HCT116 (cell line): ENCODE results near the gene HS6ST1. TPM values are rescaled to one million over a fixed set of nuclear protein-coding genes. Genes with fewer than 3 reads are reported as not detected.

Source experiments
- ATAC-seq: fragments of 200-7000 bp; cut with Tn5 transposase; 2 replicates; pipeline ENCODE4 v1.9.1; 2020; ENCODE audit warnings: mild to moderate bottlenecking, moderate library complexity
- BruUV-seq: library from RNA; stranded (reverse); fragments of 400-500 nt; replicated peaks from 2 replicates; lab custom pipeline; 2021; lab: Mats Ljungman, UMichigan
- CTCF ChIA-PET: fragments of 300-600 bp; sonication (Branson Sonifier 250); formaldehyde crosslinking; loops from one replicate; lab custom pipeline; 2021; ENCODE audit warnings: antibody characterized with exemption; lab: Charles Lee
- POLR2A ChIA-PET: fragments of 300-600, 350-600 bp; sonication (Branson Sonifier 250); formaldehyde crosslinking; loops from one replicate; lab custom pipeline; 2021; ENCODE audit warnings: antibody characterized with exemption; lab: Charles Lee
- RAD21 ChIA-PET, 2 experiments: fragments of 300-600 bp; sonication (Branson Sonifier 250); formaldehyde crosslinking; loops; one replicate each; lab custom pipeline; 2023; ENCODE audit warnings: low total read pairs in 2 of 2; ENCODE audit not compliant: uncharacterized antibody in 2 of 2, unreplicated experiment in 2 of 2, low non-redundant PET in 1 of 2; lab: Charles Lee
- DNase-seq: peaks from one replicate; pipeline ENCODE4 v3.0.0-alpha.2; 2010; ENCODE audit warnings: low read depth, low spot score
- H2AFZ ChIP-seq: fragments of 200-600 bp; shearing (Covaris generic), sonication (generic); 2 replicates; pipeline ENCODE4 v1.6.1; 2017; ENCODE audit warnings: low read depth, mixed run types, mixed read lengths, antibody characterized with exemption, low read length; ENCODE audit not compliant: poor library complexity, severe bottlenecking
- H3K27ac ChIP-seq: 2 replicates; pipeline ENCODE4 v1.5.1; 2012; ENCODE audit warnings: low read depth, low read length
- H3K27me3 ChIP-seq: fragments of 200-600 bp; sonication (generic); 2 replicates; pipeline ENCODE4 v1.6.1; 2016; ENCODE audit warnings: mixed run types, low read length, mixed read lengths; ENCODE audit not compliant: insufficient read depth
- H3K36me3 ChIP-seq, 2 experiments: fragments of 200-500 bp in 1 of 2; fragments of 200-600 bp in 1 of 2; sonication (Bioruptor generic) in 1 of 2; sonication (generic) in 1 of 2; 2 replicates each; pipeline versions ENCODE4 v1.5.1 to v1.6.1; 2014 to 2016; ENCODE audit warnings: low read length in 2 of 2, inconsistent platforms in 1 of 2, mixed read lengths in 1 of 2, mixed run types in 1 of 2; ENCODE audit not compliant: insufficient read depth in 2 of 2, control insufficient read depth in 1 of 2
- H3K4me1 ChIP-seq, 2 experiments: fragments of 200-600 bp in 1 of 2; sonication (generic) in 1 of 2; 2 replicates each; pipeline versions ENCODE4 v1.5.1 to v1.6.1; 2012 to 2017; ENCODE audit warnings: low read length in 2 of 2, inconsistent platforms in 1 of 2, mild to moderate bottlenecking in 1 of 2, mixed read lengths in 1 of 2, mixed run types in 1 of 2, moderate library complexity in 1 of 2; ENCODE audit not compliant: insufficient read depth in 2 of 2, control insufficient read depth in 1 of 2
- H3K4me2 ChIP-seq: fragments of 200-600 bp; sonication (generic); 2 replicates; pipeline ENCODE4 v1.6.1; 2017; ENCODE audit warnings: mixed run types, low read length, mixed read lengths
- H3K4me3 ChIP-seq, 2 experiments: fragments of 200-600 bp in 1 of 2; sonication (generic) in 1 of 2; replicated peaks in 1 of 2; 2 replicates each; pipeline ENCODE4 v1.5.1; 2011 to 2016; ENCODE audit warnings: low read length in 2 of 2, control low read depth in 1 of 2, low read depth in 1 of 2, mild to moderate bottlenecking in 1 of 2, mixed read lengths in 1 of 2, mixed run types in 1 of 2
- H3K79me2 ChIP-seq: fragments of 200-600 bp; sonication (generic); 2 replicates; pipeline ENCODE4 v1.6.1; 2017; ENCODE audit warnings: mild to moderate bottlenecking, mixed run types, low read length, moderate library complexity, mixed read lengths; ENCODE audit not compliant: insufficient read depth
- H3K9ac ChIP-seq: fragments of 200-600 bp; sonication (generic); 2 replicates; pipeline ENCODE4 v1.6.1; 2016; ENCODE audit warnings: low read length, mixed read lengths
- H3K9me2 ChIP-seq: fragments of 200-600 bp; sonication (generic), shearing (Covaris generic); 2 replicates; pipeline ENCODE4 v1.6.1; 2017; ENCODE audit warnings: mixed run types, mild to moderate bottlenecking, moderate library complexity; ENCODE audit not compliant: insufficient read depth
- H3K9me3 ChIP-seq, 2 experiments: fragments of 200-500 bp in 1 of 2; fragments of 200-600 bp in 1 of 2; sonication (Bioruptor generic) in 1 of 2; sonication (generic) in 1 of 2; 2 replicates each; pipeline ENCODE4 v1.6.1; 2014 to 2017; ENCODE audit warnings: low read length in 2 of 2, mixed read lengths in 2 of 2, inconsistent platforms in 1 of 2, low read depth in 1 of 2, mild to moderate bottlenecking in 1 of 2, mixed run types in 1 of 2, moderate library complexity in 1 of 2; ENCODE audit not compliant: control insufficient read depth in 1 of 2, insufficient read depth in 1 of 2
- H4K20me1 ChIP-seq: fragments of 200-600 bp; sonication (generic), shearing (Covaris generic); 2 replicates; pipeline ENCODE4 v1.6.1; 2017; ENCODE audit warnings: mixed run types, mild to moderate bottlenecking, moderate library complexity; ENCODE audit not compliant: insufficient read depth
- ATF3 ChIP-seq: IDR thresholded peaks from 2 replicates; pipeline ENCODE4 v1.6.1; 2012
- CBX3 ChIP-seq: IDR thresholded peaks from 2 replicates; pipeline ENCODE4 v1.6.1; 2012; ENCODE audit warnings: low read depth
- CEBPB ChIP-seq: IDR thresholded peaks from 2 replicates; pipeline ENCODE4 v1.6.1; 2012; ENCODE audit warnings: low read depth
- CTCF ChIP-seq, 3 experiments: fragments of 200-600 bp in 1 of 3; sonication (generic) in 1 of 3; IDR thresholded peaks in 2 of 3; conservative IDR thresholded peaks in 1 of 3; 2 replicates each; pipeline ENCODE4 v1.5.1; 2012 to 2017; ENCODE audit warnings: low read depth in 2 of 3, low read length in 2 of 3, antibody characterized with exemption in 1 of 3, borderline replicate concordance in 1 of 3, control low read depth in 1 of 3, mild to moderate bottlenecking in 1 of 3, mixed read lengths in 1 of 3, mixed run types in 1 of 3, moderate library complexity in 1 of 3; ENCODE audit not compliant: insufficient read depth in 1 of 3
- EGR1 ChIP-seq: IDR thresholded peaks from 2 replicates; pipeline ENCODE4 v1.6.1; 2012; ENCODE audit warnings: low read depth
- ELF1 ChIP-seq: IDR thresholded peaks from 2 replicates; pipeline ENCODE4 v1.6.1; 2012; ENCODE audit warnings: low read depth, borderline replicate concordance
- EZH2 ChIP-seq: fragments of 200-600 bp; sonication (generic); IDR thresholded peaks from 2 replicates; pipeline ENCODE4 v1.6.1; 2017; ENCODE audit warnings: antibody characterized with exemption, mixed run types
- EZH2phosphoT487 ChIP-seq: fragments of 200-600 bp; IDR thresholded peaks from 2 replicates; pipeline ENCODE4 v1.6.1; 2018; ENCODE audit warnings: antibody characterized with exemption, borderline replicate concordance
- FOSL1 ChIP-seq: IDR thresholded peaks from 2 replicates; pipeline ENCODE4 v1.6.1; 2012; ENCODE audit warnings: low read depth
- JUND ChIP-seq: IDR thresholded peaks from 2 replicates; pipeline ENCODE4 v1.6.1; 2012
- MAX ChIP-seq: IDR thresholded peaks from 2 replicates; pipeline ENCODE4 v1.6.1; 2012
- RAD21 ChIP-seq: IDR thresholded peaks from 2 replicates; pipeline ENCODE4 v1.6.1; 2012; ENCODE audit warnings: low read depth, mild to moderate bottlenecking
- SIN3A ChIP-seq: IDR thresholded peaks from 2 replicates; pipeline ENCODE4 v1.6.1; 2012; ENCODE audit warnings: low read depth
- SP1 ChIP-seq: IDR thresholded peaks from 2 replicates; pipeline ENCODE4 v1.6.1; 2012; ENCODE audit warnings: low read depth
- SRF ChIP-seq: IDR thresholded peaks from 2 replicates; pipeline ENCODE4 v1.6.1; 2012; ENCODE audit warnings: low read depth
- TCF7L2 ChIP-seq: IDR thresholded peaks from 2 replicates; pipeline ENCODE4 v1.7.0; 2011; ENCODE audit warnings: borderline replicate concordance, inconsistent platforms; ENCODE audit not compliant: insufficient read depth, insufficient read length; ENCODE audit errors: extremely low read depth
- YY1 ChIP-seq: IDR thresholded peaks from 2 replicates; pipeline ENCODE4 v1.6.1; 2011; ENCODE audit warnings: low read length, low read depth, moderate library complexity, mild to moderate bottlenecking; ENCODE audit not compliant: insufficient replicate concordance; ENCODE audit errors: extremely low read depth
- ZFX ChIP-seq: fragments of 450-650 bp; IDR thresholded peaks from 2 replicates; pipeline ENCODE4 v1.6.1; 2017
- ZNF274 ChIP-seq: fragments of 200-500 bp; sonication (Bioruptor generic); IDR thresholded peaks from 2 replicates; pipeline ENCODE4 v1.6.1; 2014; ENCODE audit warnings: mild to moderate bottlenecking, low read depth, low read length, inconsistent platforms
- intact Hi-C: fragments of 100-400 bp; cut with micrococcal nuclease; formaldehyde crosslinking; loops from 2 replicates; pipeline ENCODE4 v1.10.0; 2022
- total RNA-seq: library from RNA; stranded (reverse); gene quantifications from one replicate; pipeline ENCODE4 v1.2.1, GENCODE V29; 2021; ENCODE audit not compliant: unreplicated experiment
- TF ChIP-seq, protein P1 (sequence below): IDR thresholded peaks from 2 replicates; pipeline ENCODE4 v1.6.1; 2011; ENCODE audit warnings: mild to moderate bottlenecking, low read length, moderate library complexity; ENCODE audit not compliant: insufficient replicate concordance; ENCODE audit errors: extremely low read depth

HS6ST1 gene
- total RNA-seq, 1 experiment from 2014 or later = 35.0 TPM

GRCh38 chr2:128346291-128347170 is 27.9 kb upstream of the HS6ST1 start:
- H3K9me3 ChIP-seq = peaks cover 3% of the 10 kb centered on the region in 2 experiments; a peak in 1 of 4 replicates
- H3K4me2 ChIP-seq = no peak overlapping the region
- no peak overlapping the region for H3K4me3 ChIP-seq
- H3K9ac ChIP-seq = no peak overlapping the region
- TF ChIP-seq JUND (no peak), SRF (no peak), YY1 (no peak), RAD21 (no peak), SP1 (no peak), ELF1 (no peak), EGR1 (no peak), SIN3A (no peak), ZNF274 (no peak), FOSL1 (no peak), CEBPB (no peak), CTCF (IDR thresholded peaks at IDR 0.05 in 2 of 3, conservative IDR thresholded peaks at IDR 0.05 in 1 of 3; ENCODE audit: borderline replicate concordance in 1 of 3, insufficient read depth in 1 of 3, low read depth in 2 of 3, low read length in 2 of 3) (no peak), MAX (no peak), ATF3 (no peak), TCF7L2 (no peak), EZH2phosphoT487 (no peak), CBX3 (no peak), EZH2 (no peak), ZFX (no peak)
- TF ChIP-seq, protein P1, sequence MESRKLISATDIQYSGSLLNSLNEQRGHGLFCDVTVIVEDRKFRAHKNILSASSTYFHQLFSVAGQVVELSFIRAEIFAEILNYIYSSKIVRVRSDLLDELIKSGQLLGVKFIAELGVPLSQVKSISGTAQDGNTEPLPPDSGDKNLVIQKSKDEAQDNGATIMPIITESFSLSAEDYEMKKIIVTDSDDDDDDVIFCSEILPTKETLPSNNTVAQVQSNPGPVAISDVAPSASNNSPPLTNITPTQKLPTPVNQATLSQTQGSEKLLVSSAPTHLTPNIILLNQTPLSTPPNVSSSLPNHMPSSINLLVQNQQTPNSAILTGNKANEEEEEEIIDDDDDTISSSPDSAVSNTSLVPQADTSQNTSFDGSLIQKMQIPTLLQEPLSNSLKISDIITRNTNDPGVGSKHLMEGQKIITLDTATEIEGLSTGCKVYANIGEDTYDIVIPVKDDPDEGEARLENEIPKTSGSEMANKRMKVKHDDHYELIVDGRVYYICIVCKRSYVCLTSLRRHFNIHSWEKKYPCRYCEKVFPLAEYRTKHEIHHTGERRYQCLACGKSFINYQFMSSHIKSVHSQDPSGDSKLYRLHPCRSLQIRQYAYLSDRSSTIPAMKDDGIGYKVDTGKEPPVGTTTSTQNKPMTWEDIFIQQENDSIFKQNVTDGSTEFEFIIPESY = no peak
- TF ChIP-seq, all 23 proteins: peak for 0
- no peaks in the 10 kb centered on the region for H3K79me2 ChIP-seq
- H3K36me3 ChIP-seq = no peaks in the 10 kb centered on the region
- intact Hi-C loops = no loop called here
- RAD21 ChIA-PET = no interaction called here
- no peaks in the 10 kb centered on the region for H3K27me3 ChIP-seq
- POLR2A ChIA-PET = no interaction called here
- CTCF ChIA-PET = no interaction called here
- H3K27ac ChIP-seq = no peak overlapping the region
- H3K9me2 ChIP-seq = no peaks in the 10 kb centered on the region
- DNase-seq = no peak
- no peak for ATAC-seq
- H4K20me1 ChIP-seq = no peaks in the 10 kb centered on the region
- no peaks in the 10 kb centered on the region for H3K4me1 ChIP-seq
- no TSS peak for BruUV-seq
- H2AFZ ChIP-seq = no peak overlapping the region
